GM18951 (cell line): ENCODE measurements around the gene FAM200B.
"Not testable (repeated sequence)": the region's sequence is repeated elsewhere in the genome, so short reads cannot be mapped to it uniquely, and the experiment has no call there.

Experiments used
- POLR2A ChIP-seq: IDR thresholded peaks from 4 replicates; pipeline ENCODE4 v1.6.1; 2011; ENCODE audit warnings: mild to moderate bottlenecking; ENCODE audit not compliant: insufficient read length, insufficient read depth; ENCODE audit errors: extremely low read depth
- in situ Hi-C: fragments of 300-500 bp; cut with MboI; formaldehyde crosslinking; loops from one replicate; pipeline ENCODE4 v1.12.0; 2022; ENCODE audit warnings: low sequenced_read_pairs, mixed read lengths, inconsistent platforms; ENCODE audit not compliant: unreplicated experiment

The FAM200B gene

GRCh38 chr4:15714141-15714540 lies 32.5 kb downstream of the FAM200B start:
- TF ChIP-seq POLR2A: no peak
- in situ Hi-C loops: loop anchor here (25.0 kb wide), 1 partner anchor 248 kb away; the partner anchor contains the start of gene FGFBP2

GRCh38 chr4:15714646-15715435 lies 33.2 kb downstream of the FAM200B start:
- TF ChIP-seq POLR2A: no peak

GRCh38 chr4:15716115-15716514 lies 34.5 kb downstream of the FAM200B start:
- in situ Hi-C loops: loop anchor here (25.0 kb wide), 1 partner anchor 246 kb away; the partner anchor contains the start of gene FGFBP2
- TF ChIP-seq POLR2A: no peak

More at GRCh38 chr4:15714646-15715435, 33.2 kb downstream of the FAM200B start:
- in situ Hi-C loops: loop anchor here (25.0 kb wide), 1 partner anchor 247 kb away; the partner anchor contains the start of gene FGFBP2

- TF ChIP-seq POLR2A: no peak
- in situ Hi-C loops: loop anchor here (25.0 kb wide), 1 partner anchor 245 kb away; the partner anchor contains the start of gene FGFBP2
These were observed 35.5 kb downstream of the FAM200B start for GRCh38 chr4:15717086-15717485.

- TF ChIP-seq POLR2A: no peak
- in situ Hi-C loops: loop anchor here (25.0 kb wide), 1 partner anchor 244 kb away; the partner anchor contains the start of gene FGFBP2
These were observed 36.2 kb downstream of the FAM200B start for GRCh38 chr4:15717657-15718416.

GRCh38 chr4:15718465-15718864 lies 36.8 kb downstream of the FAM200B start:
- in situ Hi-C loops: loop anchor here (25.0 kb wide), 1 partner anchor 244 kb away; the partner anchor contains the start of gene FGFBP2
- no peak for TF ChIP-seq POLR2A

- in situ Hi-C loops: loop anchor here (25.0 kb wide), 1 partner anchor 243 kb away; the partner anchor contains the start of gene FGFBP2
- TF ChIP-seq POLR2A: no peak
These were observed 37.3 kb downstream of the FAM200B start for GRCh38 chr4:15718959-15719358.

GRCh38 chr4:15719506-15719905 lies 37.9 kb downstream of the FAM200B start:
- in situ Hi-C loops: loop anchor here (25.0 kb wide), 1 partner anchor 243 kb away; the partner anchor contains the start of gene FGFBP2
- no peak for TF ChIP-seq POLR2A

GRCh38 chr4:15720851-15721250 lies 39.2 kb downstream of the FAM200B start:
- in situ Hi-C loops: loop anchor here (10.0 to 25.0 kb wide), 2 partner anchors 154 to 241 kb away; partner anchors contain the start of gene FGFBP2
- TF ChIP-seq POLR2A: no peak

- in situ Hi-C loops: loop anchor here (10.0 kb wide), 1 partner anchor 149 kb away; no protein-coding TSS in a partner anchor
- TF ChIP-seq POLR2A: no peak
These were observed 44.0 kb downstream of the FAM200B start for GRCh38 chr4:15725608-15726007.

- in situ Hi-C loops: loop anchor here (10.0 kb wide), 1 partner anchor 145 kb away; no protein-coding TSS in a partner anchor
- TF ChIP-seq POLR2A: no peak
These were observed 48.4 kb downstream of the FAM200B start for GRCh38 chr4:15729910-15730533.

GRCh38 chr4:15733061-15733460 lies 51.4 kb downstream of the FAM200B start:
- in situ Hi-C loops: not testable (repeated sequence)

- in situ Hi-C loops: no loop called here
- no peak for TF ChIP-seq POLR2A
These were observed 53.9 kb downstream of the FAM200B start for GRCh38 chr4:15735536-15735935.
